BJ (cell line): ENCODE measurements around the gene ANKRD35. TPM values are rescaled to one million over a fixed set of nuclear protein-coding genes. Genes with fewer than 3 reads are reported as not detected.
A peak's percentile ranks its signal among the peaks of the same experiment; 100 is the strongest.
"Not testable (repeated sequence)": the region's sequence is repeated elsewhere in the genome, so short reads cannot be mapped to it uniquely, and the experiment has no call there.

Experiments
- CTCF ChIA-PET: fragments of 350-600 bp; formaldehyde crosslinking; extraction: SDS; loops from one replicate; lab custom pipeline; 2021; ENCODE audit warnings: antibody characterized with exemption, inconsistent platforms; lab: Yijun Ruan, JAX
- POLR2A ChIA-PET: fragments of 300-600 bp; sonication (Branson Sonifier 250); formaldehyde crosslinking; extraction: SDS; loops from one replicate; lab custom pipeline; 2021; ENCODE audit warnings: antibody characterized with exemption; lab: Charles Lee
- DNase-seq: peaks from one replicate; pipeline ENCODE4 v3.0.0-alpha.2; 2011; ENCODE audit warnings: low read depth
- H3K27me3 ChIP-seq: 2 replicates; pipeline ENCODE4 v1.6.0; 2011; ENCODE audit warnings: low read length; ENCODE audit not compliant: control insufficient read depth, insufficient read depth
- H3K36me3 ChIP-seq: 2 replicates; pipeline ENCODE4 v1.5.1; 2011; ENCODE audit warnings: low read length; ENCODE audit not compliant: control insufficient read depth, insufficient read depth
- H3K4me3 ChIP-seq: 2 replicates; pipeline ENCODE4 v1.5.1; 2011; ENCODE audit warnings: low read depth, mild to moderate bottlenecking, control low read depth, low read length
- CTCF ChIP-seq: IDR thresholded peaks from 2 replicates; pipeline ENCODE4 v1.5.1; 2011; ENCODE audit warnings: low read depth, mild to moderate bottlenecking, control low read depth, inconsistent platforms, low read length, moderate library complexity; ENCODE audit not compliant: insufficient read depth
- polyA plus RNA-seq: library from polyadenylated mRNA; depleted of rRNA; stranded (reverse); fragments of >200 nt; gene quantifications from 2 replicates; pipeline ENCODE4 v1.2.3, GENCODE V29; 2011

ANKRD35 gene
- polyA plus RNA-seq, 1 experiment, result 1.5 TPM

DNA sequence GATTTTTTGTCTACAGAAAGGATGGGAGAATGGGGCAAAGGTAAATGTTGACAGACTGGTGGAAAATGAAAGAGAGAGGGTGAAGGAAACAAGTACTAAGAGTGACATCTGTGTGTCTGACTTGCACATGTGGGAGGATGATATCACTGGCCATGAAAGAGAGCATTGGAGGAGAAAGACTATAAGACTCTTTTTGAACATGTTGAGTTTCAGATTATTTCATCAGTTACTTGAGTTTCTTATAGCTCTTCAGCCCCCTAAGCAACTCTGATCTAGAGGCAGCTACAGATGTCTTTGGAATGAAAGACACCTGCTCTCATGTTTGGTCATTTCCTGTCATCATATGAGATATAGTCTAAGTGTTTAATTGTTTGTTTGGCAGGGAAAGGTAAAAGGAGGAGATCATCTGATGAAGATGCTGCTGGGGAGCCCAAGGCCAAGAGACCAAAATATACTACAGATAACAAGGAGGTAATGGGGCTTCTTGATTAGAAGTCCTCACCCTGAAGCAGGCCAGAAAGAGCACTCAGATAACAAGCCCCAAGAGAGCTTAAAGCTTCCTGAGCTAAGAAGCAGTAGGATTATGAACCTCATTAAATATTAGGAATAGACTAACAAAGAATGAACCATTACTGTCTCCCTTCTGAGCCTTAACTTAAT, 57.2 kb downstream of the ANKRD35 start:
- CTCF ChIA-PET, result interaction anchor here (1.5 kb wide), 2 partner anchors 15 to 17 kb away, joined by 3 to 4 read pairs; no protein-coding TSS in a partner anchor
- POLR2A ChIA-PET, result no interaction called here
- no peak for TF ChIP-seq CTCF
- DNase-seq, result no peak
- H3K4me3 ChIP-seq, result no peak overlapping the region
- peaks cover 19% of the 10 kb centered on the region for H3K36me3 ChIP-seq
- no peaks in the 10 kb centered on the region for H3K27me3 ChIP-seq

GRCh38 chr1:145827966-145828365, 57.7 kb downstream of the ANKRD35 start:
- CTCF ChIA-PET, result interaction anchor here (1.5 to 4.0 kb wide), 3 partner anchors 12 to 18 kb away, joined by 3 to 16 read pairs (median 4); no protein-coding TSS in a partner anchor
- DNase-seq, result no peak

DNA sequence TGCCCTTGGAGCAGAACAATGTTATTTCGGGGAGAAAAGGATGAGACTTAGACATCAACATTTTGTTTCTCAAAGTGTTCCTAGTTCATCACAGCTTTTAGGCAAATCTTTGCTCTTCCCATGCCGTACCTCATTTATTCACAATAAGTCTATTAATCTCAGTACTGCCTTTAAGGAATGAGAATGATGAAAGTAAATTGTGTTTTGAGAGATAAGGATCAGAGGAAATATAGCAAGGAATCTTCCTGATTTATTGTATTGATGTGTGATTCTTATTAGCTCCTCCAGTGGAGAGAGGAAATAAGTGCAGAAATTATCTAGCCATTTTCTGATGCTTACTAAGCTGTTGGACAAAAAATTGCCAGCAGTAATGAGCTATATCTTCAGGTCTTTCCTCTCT, 59.6 kb downstream of the ANKRD35 start:
- ChIA-PET CTCF (interaction anchor here (1.0 to 4.0 kb wide), 7 partner anchors 14 to 104 kb away, joined by 3 to 36 read pairs (median 4); partner anchors contain the start of gene NUDT17), POLR2A (interaction anchor here (0.6 kb wide), 1 partner anchor 23 kb away, joined by 3 read pairs; no protein-coding TSS in a partner anchor)
- no peak overlapping the region for H3K4me3 ChIP-seq
- no peak for DNase-seq
- no peak for TF ChIP-seq CTCF
- no peaks in the 10 kb centered on the region for H3K27me3 ChIP-seq
- H3K36me3 ChIP-seq, result peaks cover 11% of the 10 kb centered on the region

More at GRCh38 chr1:145827966-145828365, 57.7 kb downstream of the ANKRD35 start:
- no peak overlapping the region for H3K4me3 ChIP-seq
- peaks cover 15% of the 10 kb centered on the region for H3K36me3 ChIP-seq
- H3K27me3 ChIP-seq, result no peaks in the 10 kb centered on the region
- POLR2A ChIA-PET, result no interaction called here
- TF ChIP-seq CTCF, result no peak

DNA sequence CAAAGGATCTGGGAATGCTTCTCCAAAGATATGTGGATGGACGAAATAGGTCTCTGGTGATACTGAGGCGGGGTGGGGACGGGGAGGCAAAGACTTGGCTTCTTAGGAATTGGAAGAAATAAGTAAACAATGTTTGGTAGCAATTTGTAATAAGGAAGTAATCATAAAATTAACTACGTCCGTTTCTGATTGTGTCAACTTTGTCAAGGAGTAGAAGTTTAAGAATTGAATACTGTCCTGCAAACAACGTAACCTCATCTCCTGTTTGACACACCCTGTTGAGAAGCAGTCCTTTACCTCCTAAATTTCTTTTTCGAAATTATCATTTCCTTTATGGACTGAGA, 61.2 kb downstream of the ANKRD35 start:
- peaks cover 11% of the 10 kb centered on the region for H3K36me3 ChIP-seq
- TF ChIP-seq CTCF, result no peak
- no peak for DNase-seq
- H3K27me3 ChIP-seq, result no peaks in the 10 kb centered on the region
- ChIA-PET CTCF (interaction anchor here (0.9 to 4.0 kb wide), 5 partner anchors 12 to 99 kb away, joined by 3 to 36 read pairs (median 4); partner anchors contain the start of gene NUDT17), POLR2A (no interaction called here)
- H3K4me3 ChIP-seq, result peak overlapping the region; percentile 50

GRCh38 chr1:145823565-145824498, 61.8 kb downstream of the ANKRD35 start, which contains the start of the genes POLR3C and RNF115:
POLR3C (plus strand) TSS chr1:145824200; CDS start chr1:145825777, 1,577 bp downstream.
RNF115 (minus strand) TSS chr1:145824095; CDS start chr1:145823873, 222 bp downstream.
- no peak for TF ChIP-seq CTCF
- Histone ChIP-seq H3K4me3 (peak within 1 kb of the TSS; percentile 50), H3K27me3 (no peaks in the 10 kb centered on the region), H3K36me3 (peaks cover 8% of the 10 kb centered on the region)
- ChIA-PET POLR2A (interaction anchor here (0.6 kb wide), 1 partner anchor 23 kb away, joined by 4 read pairs; no protein-coding TSS in a partner anchor), CTCF (interaction anchor here (0.9 to 4.0 kb wide), 6 partner anchors 13 to 99 kb away, joined by 3 to 36 read pairs (median 3); partner anchors contain the start of gene NUDT17)
- DNase-seq, result peak; percentile 52

- H3K4me3 ChIP-seq, result peak overlapping the region; percentile 14
- CTCF ChIA-PET, POLR2A ChIA-PET, DNase-seq, H3K27me3 ChIP-seq, H3K36me3 ChIP-seq: not testable (repeated sequence)
Measured at GRCh38 chr1:145822779-145823331, 62.8 kb downstream of the ANKRD35 start.

GRCh38 chr1:145818095-145818494, 67.6 kb downstream of the ANKRD35 start:
- H3K36me3 ChIP-seq, H3K27me3 ChIP-seq, H3K4me3 ChIP-seq, POLR2A ChIA-PET, CTCF ChIA-PET: not testable (repeated sequence)
- DNase-seq, result peak; percentile 31
